Testis (tissue), 3 donors: ENCODE results near the gene RYR3. TPM values are rescaled to one million over a fixed set of nuclear protein-coding genes. Genes with fewer than 3 reads are reported as not detected.

Experiments
- DNase-seq: peaks from one replicate; pipeline ENCODE4 v3.0.0-alpha.2; 2019
- H3K27ac ChIP-seq, 2 donors: fragments of 200-600 bp; sonication (generic); one replicate each; pipeline ENCODE4 v1.5.1; 2019
- H3K27me3 ChIP-seq: fragments of 200-600 bp; sonication (generic); one replicate; pipeline ENCODE4 v1.5.1; 2019
- H3K36me3 ChIP-seq: fragments of 200-600 bp; sonication (generic); one replicate; pipeline ENCODE4 v1.5.1; 2017; ENCODE audit warnings: low read depth; ENCODE audit errors: missing control alignments
- H3K4me1 ChIP-seq: fragments of 200-600 bp; sonication (generic); one replicate; pipeline ENCODE4 v1.5.1; 2019
- H3K4me3 ChIP-seq, 2 donors: fragments of 200-600 bp; sonication (generic); one replicate each; pipeline ENCODE4 v1.5.1; 2017 to 2019
- H3K9me3 ChIP-seq: fragments of 200-600 bp; sonication (generic); one replicate; pipeline ENCODE4 v1.5.1; 2017
- CTCF ChIP-seq, 3 experiments: fragments of 450-650 bp in 2 of 3; fragments of 200-600 bp in 1 of 3; sonication (generic) in 1 of 3; IDR thresholded peaks; one replicate each; pipeline ENCODE4 v1.5.1; 2016 to 2019; ENCODE audit warnings: antibody characterized with exemption in 3 of 3, mild to moderate bottlenecking in 2 of 3, moderate library complexity in 1 of 3
- POLR2A ChIP-seq: fragments of 450-650 bp; IDR thresholded peaks from one replicate; pipeline ENCODE4 v1.6.1; 2017; ENCODE audit warnings: antibody characterized with exemption, mild to moderate bottlenecking, moderate library complexity
- WGBS, 2 donors: methylation state at CpG; one replicate each; pipeline ENCODE4 v1.1.5; 2018; 5-methylcytosine and 5-hydroxymethylcytosine counted together
- intact Hi-C: fragments of 100-400 bp; cut with DNase I; formaldehyde crosslinking; loops from one replicate; pipeline ENCODE4 v1.15.1; 2023; ENCODE audit warnings: low total_unique reads
- polyA plus RNA-seq: library from polyadenylated mRNA; stranded (reverse); fragments of 350-450 nt; fragmentation: Illumina TruSeq; extraction: RNeasy Lipid Tissue Mini Kit (QIAGEN cat#74804); gene quantifications from one replicate; pipeline ENCODE4 v1.2.3, GENCODE V29; 2014; ENCODE audit warnings: low read depth, low replicate concordance; ENCODE audit not compliant: insufficient read depth
- total RNA-seq, 2 donors: library from RNA; depleted of rRNA; stranded (reverse); fragments of >200 nt; gene quantifications; one replicate each; pipeline ENCODE4 v1.2.3, GENCODE V29; 2016

RYR3 gene
- total and polyA plus RNA-seq, 3 donors from 2014 or later: 4.3 to 7.6 (median 4.4) TPM

GRCh38 chr15:33888176-33888575 is 577.4 kb downstream of the RYR3 start:
- TF ChIP-seq CTCF (IDR thresholded peaks at IDR 0.05) (no peak), POLR2A (no peak)

GRCh38 chr15:33894193-33894592 is 583.4 kb downstream of the RYR3 start:
- Histone ChIP-seq H3K4me3 (no peak overlapping the region), H3K27me3 (no peaks in the 10 kb centered on the region), H3K4me1 (peaks cover 6% of the 10 kb centered on the region), H3K9me3 (no peaks in the 10 kb centered on the region), H3K36me3 (no peaks in the 10 kb centered on the region), H3K27ac (no peak overlapping the region)
- intact Hi-C loops: no loop called here
- no peak for TF ChIP-seq POLR2A
- TF ChIP-seq CTCF (IDR thresholded peaks at IDR 0.05): no peak
- DNase-seq: no peak
- WGBS, 2 donors: 72 to 77% methylated on average over 6 of the region's 6 CpGs

More at GRCh38 chr15:33888176-33888575, 577.4 kb downstream of the RYR3 start:
- Histone ChIP-seq H3K27ac (no peak overlapping the region), H3K4me3 (no peak overlapping the region), H3K27me3 (no peaks in the 10 kb centered on the region), H3K36me3 (no peaks in the 10 kb centered on the region), H3K9me3 (no peaks in the 10 kb centered on the region), H3K4me1 (no peaks in the 10 kb centered on the region)
- 56 to 58% methylated on average over 2 of the region's 2 CpGs for WGBS, 2 donors
- intact Hi-C loops: no loop called here
- no peak for DNase-seq

GRCh38 chr15:33902043-33902442 is 591.3 kb downstream of the RYR3 start:
- Histone ChIP-seq H3K4me1 (peaks cover 11% of the 10 kb centered on the region), H3K27me3 (no peaks in the 10 kb centered on the region), H3K36me3 (no peaks in the 10 kb centered on the region), H3K9me3 (no peaks in the 10 kb centered on the region), H3K4me3 (no peak overlapping the region), H3K27ac (no peak overlapping the region)
- intact Hi-C loops: no loop called here
- no peak for TF ChIP-seq POLR2A
- no peak for TF ChIP-seq CTCF (IDR thresholded peaks at IDR 0.05)
- 0 to 2% methylated on average over 1 of the region's 1 CpG for WGBS, 2 donors
- DNase-seq: no peak

- no peaks in the 10 kb centered on the region for H3K27me3 ChIP-seq
- no peak overlapping the region for H3K4me3 ChIP-seq
- no peak for TF ChIP-seq POLR2A
- TF ChIP-seq CTCF (IDR thresholded peaks at IDR 0.05): no peak
- no peaks in the 10 kb centered on the region for H3K36me3 ChIP-seq
- WGBS, 2 donors: 94 to 96% methylated on average over 2 of the region's 2 CpGs
- peaks cover 13% of the 10 kb centered on the region for H3K4me1 ChIP-seq
- H3K9me3 ChIP-seq: no peaks in the 10 kb centered on the region
- intact Hi-C loops: no loop called here
- H3K27ac ChIP-seq: no peak overlapping the region
- no peak for DNase-seq
Measured at GRCh38 chr15:33903661-33904060, 592.9 kb downstream of the RYR3 start.

GRCh38 chr15:33907326-33907725 is 596.6 kb downstream of the RYR3 start:
- H3K4me1 ChIP-seq: peaks cover 6% of the 10 kb centered on the region
- H3K27ac ChIP-seq: peak overlapping the region; percentile 2 to 46
- H3K4me3 ChIP-seq: no peak overlapping the region
- H3K27me3 ChIP-seq: no peaks in the 10 kb centered on the region
- no peaks in the 10 kb centered on the region for H3K36me3 ChIP-seq
- intact Hi-C loops: no loop called here
- DNase-seq: no peak
- TF ChIP-seq POLR2A (no peak), CTCF (IDR thresholded peaks at IDR 0.05) (no peak)
- no peaks in the 10 kb centered on the region for H3K9me3 ChIP-seq
